ACHN (cell line): Measurements from ENCODE around the gene SWI5.
"Not testable (repeated sequence)": the region's sequence is repeated elsewhere in the genome, so short reads cannot be mapped to it uniquely, and the experiment has no call there.

Experiments used
- DNase-seq: peaks from one replicate; pipeline ENCODE4 v3.0.0-alpha.2; 2015
- in situ Hi-C: cut with HindIII; loops from 2 replicates; pipeline ENCODE4 v1.10.0; 2017; ENCODE audit warnings: low sequenced_read_pairs, low pct_ligation_motif_present, low pct_unique_long_range_greater_than_20kb

Gene SWI5

GRCh38 chr9:128274245-128274644, 1.8 kb upstream of the SWI5 start:
- no peak for DNase-seq
- in situ Hi-C loops: no loop called here

- peak; percentile 33 for DNase-seq
- in situ Hi-C loops: no loop called here
These were observed 673 bp upstream of the SWI5 start, which contains the start of gene GOLGA2 for GRCh38 chr9:128275198-128276007. TSS of gene GOLGA2 (minus strand) at chr9:128276007. CDS start at chr9:128275976, 31 bp downstream.

- in situ Hi-C loops: no loop called here
These were observed 646 bp downstream of the SWI5 start for GRCh38 chr9:128276574-128277270.

GRCh38 chr9:128279088-128280073, 3.3 kb downstream of the SWI5 start:
- peak; percentile 32 for DNase-seq
- in situ Hi-C loops: not testable (repeated sequence)

More at GRCh38 chr9:128276574-128277270, 646 bp downstream of the SWI5 start:
- DNase-seq: peak; percentile 25

- DNase-seq: no peak
These were observed 4.1 kb downstream of the SWI5 start for GRCh38 chr9:128280084-128280622.

GRCh38 chr9:128282500-128282899, 6.4 kb downstream of the SWI5 start:
- in situ Hi-C loops: no loop called here
- no peak for DNase-seq

More at GRCh38 chr9:128280084-128280622, 4.1 kb downstream of the SWI5 start:
- in situ Hi-C loops: no loop called here

- no peak for DNase-seq
- in situ Hi-C loops: no loop called here
These were observed 9.1 kb downstream of the SWI5 start for GRCh38 chr9:128285033-128285784.

GRCh38 chr9:128286440-128286839, 10.4 kb downstream of the SWI5 start:
- DNase-seq: no peak
- in situ Hi-C loops: no loop called here

GRCh38 chr9:128288273-128289004, 12.4 kb downstream of the SWI5 start:
- in situ Hi-C loops: no loop called here
- no peak for DNase-seq

GRCh38 chr9:128292009-128292408, 15.9 kb downstream of the SWI5 start:
- in situ Hi-C loops: no loop called here
- no peak for DNase-seq

- in situ Hi-C loops: no loop called here
These were observed 17.0 kb downstream of the SWI5 start for GRCh38 chr9:128293091-128293490.

GRCh38 chr9:128294142-128294541, 18.1 kb downstream of the SWI5 start:
- no peak for DNase-seq
- in situ Hi-C loops: no loop called here

More at GRCh38 chr9:128293091-128293490, 17.0 kb downstream of the SWI5 start:
- DNase-seq: no peak

- DNase-seq: no peak
- in situ Hi-C loops: no loop called here
These were observed 20.5 kb downstream of the SWI5 start for GRCh38 chr9:128296340-128297220.

- in situ Hi-C loops: no loop called here
- no peak for DNase-seq
These were observed 21.2 kb downstream of the SWI5 start for GRCh38 chr9:128297221-128297773.

GRCh38 chr9:128298535-128299482, 22.7 kb downstream of the SWI5 start:
- in situ Hi-C loops: no loop called here
- DNase-seq: no peak
